Left cardiac atrium (tissue), 4 donors: Measurements from ENCODE around the gene TEX14. TPM values are rescaled to one million over a fixed set of nuclear protein-coding genes. Genes with fewer than 3 reads are reported as not detected.
A peak's percentile ranks its signal among the peaks of the same experiment; 100 is the strongest.

ENCODE experiments used
- ATAC-seq, 2 donors: fragments of 200-7000 bp; cut with Tn5 transposase; one replicate each; pipeline ENCODE4 v1.9.1; 2020; ENCODE audit warnings: mild to moderate bottlenecking in 2 of 2, moderate library complexity in 2 of 2
- DNase-seq: peaks from one replicate; pipeline ENCODE4 v3.0.0-alpha.2; 2020
- intact Hi-C, 2 donors: fragments of 100-400 bp; cut with DNase I; formaldehyde crosslinking; loops; one replicate each; pipeline versions ENCODE4 v1.14.1 to v1.15.1; 2022 to 2023
- total RNA-seq, 2 donors: library from RNA; stranded (reverse); fragmentation: NEBNext Ultra II Directional; extraction: Animal tissue kit (Norgen Biotek cat#: 25700); gene quantifications; one replicate each; pipeline ENCODE4 v1.2.1, GENCODE V29; 2021
- donor health status: DM: no; HTN: yes; CAD: no.
- donor health status: DM: no; HTN: yes; CAD: no; lungs with severe emphysema.
- donor health status: DM: yes; HTN: yes; CAD: no.
- donor health status: Dilated cardiomyopathy.

Gene TEX14
- total RNA-seq, 2 donors from 2014 or later: 0.32 TPM; not detected in 1

- ATAC-seq: no peak
- intact Hi-C loops: no loop called here
Observed at GRCh38 chr17:58536542-58536941, 155.3 kb downstream of the TEX14 start.

GRCh38 chr17:58535431-58535830 is 156.4 kb downstream of the TEX14 start:
- intact Hi-C loops: no loop called here
- no peak for ATAC-seq
- DNase-seq: no peak

More at GRCh38 chr17:58536542-58536941, 155.3 kb downstream of the TEX14 start:
- no peak for DNase-seq

GRCh38 chr17:58534901-58535421 is 156.9 kb downstream of the TEX14 start:
- no peak for DNase-seq
- peak in 1 of 2 donors; percentile 29 for ATAC-seq

GRCh38 chr17:58534331-58534730 is 157.5 kb downstream of the TEX14 start:
- intact Hi-C loops: loop anchor here in 1 of 2 donors (5.0 kb wide), 1 partner anchor 53 kb away; no protein-coding TSS in a partner anchor
- DNase-seq: no peak
- ATAC-seq: no peak

More at GRCh38 chr17:58534901-58535421, 156.9 kb downstream of the TEX14 start:
- intact Hi-C loops: loop anchor here in 1 of 2 donors (5.0 kb wide), 1 partner anchor 52 kb away; no protein-coding TSS in a partner anchor

- DNase-seq (no peak), ATAC-seq (no peak)
- intact Hi-C loops: loop anchor here in 1 of 2 donors (5.0 kb wide), 1 partner anchor 54 kb away; no protein-coding TSS in a partner anchor
Observed at GRCh38 chr17:58533616-58534188, 158.1 kb downstream of the TEX14 start.

- ATAC-seq (no peak), DNase-seq (no peak)
- intact Hi-C loops: loop anchor here in 1 of 2 donors (5.0 kb wide), 1 partner anchor 55 kb away; no protein-coding TSS in a partner anchor
Observed at GRCh38 chr17:58532555-58532951, 159.3 kb downstream of the TEX14 start.

- DNase-seq: peak; percentile 67
- intact Hi-C loops: loop anchor here in 1 of 2 donors (5.0 kb wide), 1 partner anchor 55 kb away; no protein-coding TSS in a partner anchor
- ATAC-seq: peak; percentile 90
Observed at GRCh38 chr17:58531661-58532554, 159.9 kb downstream of the TEX14 start.

GRCh38 chr17:58531122-58531521 is 160.7 kb downstream of the TEX14 start:
- no peak for DNase-seq
- ATAC-seq: no peak
- intact Hi-C loops: loop anchor here in 1 of 2 donors (5.0 kb wide), 1 partner anchor 56 kb away; no protein-coding TSS in a partner anchor

- DNase-seq (no peak), ATAC-seq (no peak)
- intact Hi-C loops: loop anchor here in 1 of 2 donors (5.0 kb wide), 1 partner anchor 57 kb away; no protein-coding TSS in a partner anchor
Observed at GRCh38 chr17:58530655-58531054, 161.2 kb downstream of the TEX14 start.

- intact Hi-C loops: loop anchor here (10.0 kb wide), 2 partner anchors 46 to 166 kb away; partner anchors contain the start of genes RAD51C (in 1 of the 2) and TEX14 (in 1 of the 2)
- ATAC-seq (no peak), DNase-seq (no peak)
Observed at GRCh38 chr17:58529275-58529674, 162.6 kb downstream of the TEX14 start.

GRCh38 chr17:58528443-58528842 is 163.4 kb downstream of the TEX14 start:
- intact Hi-C loops: loop anchor here (10.0 kb wide), 2 partner anchors 46 to 166 kb away; partner anchors contain the start of genes RAD51C (in 1 of the 2) and TEX14 (in 1 of the 2)
- no peak for ATAC-seq

GRCh38 chr17:58527949-58528348 is 163.9 kb downstream of the TEX14 start:
- intact Hi-C loops: loop anchor here (10.0 kb wide), 2 partner anchors 47 to 167 kb away; partner anchors contain the start of genes RAD51C (in 1 of the 2) and TEX14 (in 1 of the 2)
- no peak for DNase-seq
- ATAC-seq: no peak

More at GRCh38 chr17:58528443-58528842, 163.4 kb downstream of the TEX14 start:
- no peak for DNase-seq

- ATAC-seq (no peak), DNase-seq (no peak)
- intact Hi-C loops: loop anchor here (10.0 kb wide), 2 partner anchors 47 to 167 kb away; partner anchors contain the start of genes RAD51C (in 1 of the 2) and TEX14 (in 1 of the 2)
Observed at GRCh38 chr17:58527306-58527705, 164.5 kb downstream of the TEX14 start.

GRCh38 chr17:58525239-58525638 is 166.6 kb downstream of the TEX14 start:
- DNase-seq (peak; percentile 72), ATAC-seq (peak; percentile 47 to 80)
- intact Hi-C loops: loop anchor here (10.0 kb wide), 2 partner anchors 50 to 170 kb away; partner anchors contain the start of genes RAD51C (in 1 of the 2) and TEX14 (in 1 of the 2)

- ATAC-seq (no peak), DNase-seq (no peak)
- intact Hi-C loops: loop anchor here (10.0 kb wide), 2 partner anchors 53 to 173 kb away; partner anchors contain the start of genes RAD51C (in 1 of the 2) and TEX14 (in 1 of the 2)
Observed at GRCh38 chr17:58521680-58522079, 170.2 kb downstream of the TEX14 start.

- DNase-seq: no peak
- intact Hi-C loops: loop anchor here (10.0 kb wide), 2 partner anchors 54 to 174 kb away; partner anchors contain the start of genes RAD51C (in 1 of the 2) and TEX14 (in 1 of the 2)
- ATAC-seq: no peak
Observed at GRCh38 chr17:58520843-58521430, 170.9 kb downstream of the TEX14 start.

- ATAC-seq (peak; percentile 90 to 92), DNase-seq (peak; percentile 100)
- intact Hi-C loops: loop anchor here (2.0 to 10.0 kb wide), 3 partner anchors 114 to 487 kb away; partner anchors contain the start of genes RAD51C (in 1 of the 2) and TEX14 (in 1 of the 2)
Observed at GRCh38 chr17:58517928-58518609, 173.8 kb downstream of the TEX14 start.
